Motor neuron (in vitro differentiated cells): ENCODE data around the gene TIMM10. TPM values are rescaled to one million over a fixed set of nuclear protein-coding genes. Genes with fewer than 3 reads are reported as not detected.

ENCODE experiments used
- ATAC-seq, 8 experiments: fragments of 200-7000 bp; cut with Tn5 transposase; replicated peaks in 6 of 8; 2 replicates each; pipeline ENCODE4 v1.8.0; 2021; ENCODE audit warnings: mild to moderate bottlenecking in 8 of 8, moderate library complexity in 8 of 8
- H3K27ac ChIP-seq, 2 donors: fragments of 250-450 bp; sonication (Bioruptor Pico); 2 replicates each; pipeline ENCODE4 v1.9.0; 2021; ENCODE audit warnings: antibody characterized with exemption in 2 of 2, mild to moderate bottlenecking in 2 of 2, moderate library complexity in 1 of 2
- H3K4me1 ChIP-seq, 2 donors: fragments of 250-450 bp; sonication (Bioruptor Pico); replicated peaks in 1 of 2; 2 replicates each; pipeline ENCODE4 v1.6.1; 2021; ENCODE audit warnings: antibody characterized with exemption in 2 of 2, mild to moderate bottlenecking in 2 of 2, moderate library complexity in 1 of 2
- H3K4me3 ChIP-seq, 5 donors: fragments of 250-450 bp; sonication (Bioruptor Pico); 2 replicates each; pipeline ENCODE4 v1.9.0; 2021; ENCODE audit warnings: antibody characterized with exemption in 5 of 5, mild to moderate bottlenecking in 5 of 5, moderate library complexity in 4 of 5
- WGBS, 10 experiments: fragments of 450-650 bp; shearing (Covaris generic); methylation state at CpG; one replicate each; pipeline ENCODE4 v1.0.0; 2022; 5-methylcytosine and 5-hydroxymethylcytosine counted together
- in situ Hi-C, 9 experiments: fragments of 400-800 bp; cut with MboI; loops; one replicate each; pipeline ENCODE4 v1.15.0; 2021; ENCODE audit warnings: low sequenced_read_pairs in 9 of 9, low pct_unique_long_range_greater_than_20kb in 2 of 9; ENCODE audit not compliant: unreplicated experiment in 9 of 9
- total RNA-seq, 8 experiments: library from RNA; unstranded; fragments of 300-600 nt; gene quantifications; 2 replicates each; pipeline versions ENCODE4 v1.2.3 to v1.2.4, GENCODE V29; 2022

The TIMM10 gene
- total RNA-seq, 8 experiments from 2014 or later: 28.3 to 86.7 (median 58.9) TPM

GRCh38 chr11:57487021-57487778 is 43.4 kb downstream of the TIMM10 start:
- in situ Hi-C loops: loop anchor here in 2 of 9 experiments (25.0 kb wide), 2 partner anchors 125 to 150 kb away; partner anchors contain the start of gene YPEL4 (in 1 of the 2)
- Histone ChIP-seq H3K4me3 (no peak overlapping the region), H3K27ac (no peak overlapping the region), H3K4me1 (peaks cover 12 to 16% of the 10 kb centered on the region in 2 donors)
- 88 to 100% (median 92%) methylated on average over 1 to 7 of the region's 15 CpGs; no CpG with 5 or more reads in 3 of the 10 experiments for WGBS, 10 experiments
- no peak for ATAC-seq

GRCh38 chr11:57485217-57485990 is 45.1 kb downstream of the TIMM10 start:
- Histone ChIP-seq H3K4me1 (peaks cover 14 to 16% of the 10 kb centered on the region in 2 donors), H3K4me3 (no peak overlapping the region), H3K27ac (no peak overlapping the region)
- 50 to 100% (median 83%) methylated on average over 1 to 6 of the region's 10 CpGs for WGBS, 10 experiments
- in situ Hi-C loops: loop anchor here in 2 of 9 experiments (25.0 kb wide), 2 partner anchors 123 to 152 kb away; partner anchors contain the start of gene YPEL4 (in 1 of the 2)
- ATAC-seq: no peak

GRCh38 chr11:57484141-57484710 is 46.3 kb downstream of the TIMM10 start:
- 20 to 100% (median 100%) methylated on average over 1 to 4 of the region's 7 CpGs; no CpG with 5 or more reads in 1 of the 10 experiments for WGBS, 10 experiments
- no peak overlapping the region for H3K27ac ChIP-seq
- H3K4me3 ChIP-seq: no peak overlapping the region
- H3K4me1 ChIP-seq: peaks cover 25 to 26% of the 10 kb centered on the region in 2 donors
- in situ Hi-C loops: loop anchor here in 2 of 9 experiments (25.0 kb wide), 2 partner anchors 122 to 153 kb away; partner anchors contain the start of gene YPEL4 (in 1 of the 2)
- no peak for ATAC-seq

- peak overlapping the region in 1 of 5 donors; percentile 51 for H3K4me3 ChIP-seq
- no peak overlapping the region for H3K27ac ChIP-seq
- 0 to 100% (median 78%) methylated on average over 1 to 3 of the region's 3 CpGs; no CpG with 5 or more reads in 3 of the 10 experiments for WGBS, 10 experiments
- peaks cover 29% of the 10 kb centered on the region in 2 donors for H3K4me1 ChIP-seq
- in situ Hi-C loops: loop anchor here in 2 of 9 experiments (25.0 kb wide), 2 partner anchors 121 to 154 kb away; partner anchors contain the start of gene YPEL4 (in 1 of the 2)
- no peak for ATAC-seq
Measured at GRCh38 chr11:57483562-57483918, 47.0 kb downstream of the TIMM10 start.

GRCh38 chr11:57482782-57483561 is 47.6 kb downstream of the TIMM10 start:
- in situ Hi-C loops: loop anchor here in 2 of 9 experiments (25.0 kb wide), 2 partner anchors 121 to 154 kb away; partner anchors contain the start of gene YPEL4 (in 1 of the 2)
- Histone ChIP-seq H3K4me3 (peak overlapping the region; percentile 33 to 51 (median 36)), H3K4me1 (peaks cover 25 to 28% of the 10 kb centered on the region in 2 donors), H3K27ac (peak overlapping the region; percentile 31 to 76)
- 0 to 67% (median 10%) methylated on average over 2 to 19 of the region's 52 CpGs; no CpG with 5 or more reads in 5 of the 10 experiments for WGBS, 10 experiments
- peak; percentile 63 to 83 (median 75) for ATAC-seq

GRCh38 chr11:57481915-57482781 is 48.4 kb downstream of the TIMM10 start:
- H3K27ac ChIP-seq: peak overlapping the region; percentile 14 to 62

GRCh38 chr11:57481315-57481714 is 49.2 kb downstream of the TIMM10 start:
- in situ Hi-C loops: loop anchor here in 2 of 9 experiments (25.0 kb wide), 2 partner anchors 119 to 156 kb away; partner anchors contain the start of gene YPEL4 (in 1 of the 2)
- ATAC-seq: no peak
- Histone ChIP-seq H3K4me3 (no peak overlapping the region), H3K4me1 (peaks cover 23 to 28% of the 10 kb centered on the region in 2 donors), H3K27ac (no peak overlapping the region)
- 71% methylated on average over 1 of the region's 2 CpGs; no CpG with 5 or more reads in 9 of the 10 experiments for WGBS, 10 experiments

More at GRCh38 chr11:57481915-57482781, 48.4 kb downstream of the TIMM10 start:
- in situ Hi-C loops: loop anchor here in 2 of 9 experiments (25.0 kb wide), 2 partner anchors 120 to 155 kb away; partner anchors contain the start of gene YPEL4 (in 1 of the 2)
- WGBS, 10 experiments: 4 to 46% (median 44%) methylated on average over 3 to 11 of the region's 44 CpGs; no CpG with 5 or more reads in 7 of the 10 experiments
- Histone ChIP-seq H3K4me3 (peak overlapping the region; percentile 33 to 51 (median 36)), H3K4me1 (peaks cover 23 to 28% of the 10 kb centered on the region in 2 donors)
- peak in 4 of 8 experiments; percentile 3 to 11 (median 8) for ATAC-seq

GRCh38 chr11:57480409-57481137 is 50.0 kb downstream of the TIMM10 start:
- in situ Hi-C loops: loop anchor here in 2 of 9 experiments (25.0 kb wide), 2 partner anchors 118 to 157 kb away; partner anchors contain the start of gene YPEL4 (in 1 of the 2)
- H3K4me3 ChIP-seq: no peak overlapping the region
- WGBS, 10 experiments: 20 to 61% (median 24%) methylated on average over 1 to 3 of the region's 9 CpGs; no CpG with 5 or more reads in 5 of the 10 experiments
- peaks cover 23 to 28% of the 10 kb centered on the region in 2 donors for H3K4me1 ChIP-seq
- peak overlapping the region; percentile 52 to 64 for H3K27ac ChIP-seq
- ATAC-seq: peak; percentile 16 to 71 (median 40)

- peak overlapping the region; percentile 68 to 72 for H3K27ac ChIP-seq
- peak; percentile 3 to 57 (median 10) for ATAC-seq
- H3K4me1 ChIP-seq: peaks cover 23 to 28% of the 10 kb centered on the region in 2 donors
- in situ Hi-C loops: loop anchor here in 2 of 9 experiments (25.0 kb wide), 2 partner anchors 118 to 157 kb away; partner anchors contain the start of gene YPEL4 (in 1 of the 2)
- 20 to 50% (median 40%) methylated on average over 1 to 2 of the region's 4 CpGs; no CpG with 5 or more reads in 7 of the 10 experiments for WGBS, 10 experiments
- H3K4me3 ChIP-seq: no peak overlapping the region
Measured at GRCh38 chr11:57479911-57480310, 50.6 kb downstream of the TIMM10 start.

- Histone ChIP-seq H3K4me3 (no peak overlapping the region), H3K4me1 (peaks cover 24 to 31% of the 10 kb centered on the region in 2 donors), H3K27ac (peak overlapping the region; percentile 68 to 72)
- WGBS, 10 experiments: 0 to 10% methylated on average over 1 to 4 of the region's 11 CpGs; no CpG with 5 or more reads in 8 of the 10 experiments
- ATAC-seq: peak in 7 of 8 experiments; percentile 5 to 48 (median 32)
- in situ Hi-C loops: loop anchor here in 2 of 9 experiments (25.0 kb wide), 2 partner anchors 117 to 158 kb away; partner anchors contain the start of gene YPEL4 (in 1 of the 2)
Measured at GRCh38 chr11:57479021-57479663, 51.4 kb downstream of the TIMM10 start.
